ENCODE data around the gene PAPPA2. TPM values are rescaled to one million over a fixed set of nuclear protein-coding genes. Genes with fewer than 3 reads are reported as not detected.

Gene PAPPA2
- total and polyA plus RNA-seq, 2 of the 8 experiments (the other 6 are each of a cell fraction or from before 2014, with no cell fraction given) = 0.08 to 0.88 TPM

DNA sequence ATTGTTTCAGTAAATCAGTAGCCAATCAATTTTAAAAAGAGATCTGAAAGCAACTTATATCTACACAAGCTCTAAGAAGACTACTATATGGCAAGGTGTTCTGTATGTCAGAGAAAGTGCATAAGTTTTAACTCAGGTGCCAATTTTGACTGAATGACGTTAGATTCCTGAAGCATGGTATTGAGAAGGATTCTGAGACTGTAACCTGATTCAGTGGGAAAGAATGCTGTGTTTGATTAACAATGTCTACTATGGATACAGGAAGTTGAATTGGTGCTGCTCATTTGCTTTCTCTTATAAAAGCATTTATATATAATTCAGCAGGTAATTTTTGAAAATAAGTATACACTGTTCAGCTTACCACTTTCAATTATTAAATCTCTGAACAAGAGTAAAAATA, 156.3 kb downstream of the PAPPA2 start:
- Histone ChIP-seq H2BK120ac (replicated peaks; ENCODE audit: low read depth, low read length) (no peak overlapping the region), H3K27me3 (replicated peaks in 1 of 4; ENCODE audit: control insufficient read depth in 3 of 4, extremely low read depth in 1 of 4, insufficient read depth in 3 of 4, low read length in 3 of 4) (no peaks in the 10 kb centered on the region), H3K14ac (ENCODE audit: insufficient read length) (no peak overlapping the region), H3K4me3 (ENCODE audit: extremely low read depth in 1 of 4, insufficient read depth in 2 of 4, low read depth in 3 of 4, low read length in 4 of 4) (no peak overlapping the region), H3K4me2 (ENCODE audit: insufficient read depth in 1 of 2, low read depth in 2 of 2, low read length in 2 of 2) (no peak overlapping the region), H3K4me1 (replicated peaks in 1 of 4; ENCODE audit: control insufficient read depth in 3 of 4, insufficient read depth in 4 of 4, low read length in 3 of 4) (no peaks in the 10 kb centered on the region), H3K23me2 (ENCODE audit: low read depth, low read length) (no peaks in the 10 kb centered on the region), H2AK5ac (ENCODE audit: low read depth, low read length) (no peak overlapping the region), H4K8ac (ENCODE audit: extremely low read depth, insufficient read depth, low read length) (no peak overlapping the region), H4K91ac (replicated peaks; ENCODE audit: insufficient read length, low read length) (no peak overlapping the region), H3K23ac (ENCODE audit: insufficient read length) (no peak overlapping the region), H3K9me3 (ENCODE audit: insufficient read depth in 2 of 2, low read depth in 1 of 2, low read length in 1 of 2) (no peaks in the 10 kb centered on the region), H3K79me1 (ENCODE audit: low read depth, low read length) (no peaks in the 10 kb centered on the region), H2BK5ac (ENCODE audit: low read depth, low read length) (no peak overlapping the region), H3K18ac (ENCODE audit: extremely low read depth, low read length) (no peak overlapping the region), H2AFZ (ENCODE audit: low read length) (no peak overlapping the region), H3K27ac (ENCODE audit: low read depth, low read length) (no peak overlapping the region), H3K9ac (replicated peaks in 1 of 4; ENCODE audit: extremely low read depth in 1 of 4, low read depth in 3 of 4, low read length in 3 of 4) (no peak overlapping the region), H4K5ac (ENCODE audit: insufficient read length, low read depth, low read length) (no peak overlapping the region), H3K56ac (replicated peaks; ENCODE audit: insufficient read length, low read depth, low read length) (no peak overlapping the region), H2BK15ac (ENCODE audit: low read length) (no peak overlapping the region), H2BK20ac (ENCODE audit: low read length) (no peak overlapping the region), H3K4ac (replicated peaks; ENCODE audit: insufficient read length, low read depth, low read length) (no peak overlapping the region), H3K79me2 (ENCODE audit: control insufficient read depth in 1 of 2, insufficient read depth in 2 of 2, low read length in 2 of 2) (no peaks in the 10 kb centered on the region), H4K20me1 (replicated peaks in 1 of 2; ENCODE audit: control insufficient read depth in 1 of 2, insufficient read depth in 2 of 2, low read length in 2 of 2) (no peaks in the 10 kb centered on the region), H3K36me3 (ENCODE audit: control insufficient read depth in 2 of 4, insufficient read depth in 4 of 4, low read length in 3 of 4) (no peaks in the 10 kb centered on the region), H2BK12ac (ENCODE audit: low read depth, low read length) (no peak overlapping the region)
- FAIRE-seq = no peak
- no peak for DNase-seq (ENCODE audit: low read depth in 1 of 2, low spot score in 2 of 2)
- ChIA-PET POLR2A (ENCODE audit: partially characterized antibody) (no interaction called here), CTCF (ENCODE audit: partially characterized antibody) (interaction anchor here (1.5 kb wide), 1 partner anchor 20 kb away, joined by 3 read pairs; no protein-coding TSS in a partner anchor)
- WGBS, 2 experiments (ENCODE audit: extremely low coverage in 1 of 2, insufficient coverage in 1 of 2, insufficient read length in 1 of 2, insufficient replicate concordance in 2 of 2, low coverage in 1 of 2, low lambda C conversion rate in 2 of 2, missing lambda C conversion rate in 1 of 2) = 77% methylated on average over 1 of the region's 1 CpG; no CpG with 5 or more reads in 1 of the 2 experiments
- TF ChIP-seq CBX8 (IDR thresholded peaks at IDR 0.05; ENCODE audit: borderline replicate concordance, low read depth, low read length) = no peak
- TF ChIP-seq SRF (IDR thresholded peaks at IDR 0.05; ENCODE audit: low read depth, low read length) = no peak
- TF ChIP-seq SP2 (IDR thresholded peaks at IDR 0.05; ENCODE audit: low read length) = no peak
- TF ChIP-seq POLR2A (IDR thresholded peaks at IDR 0.05; ENCODE audit: control extremely low read depth in 1 of 2, low read depth in 2 of 2, low read length in 2 of 2) = no peak
- TF ChIP-seq SIRT6 (IDR thresholded peaks at IDR 0.05; ENCODE audit: low read length) = no peak
- no peak for TF ChIP-seq JUND (IDR thresholded peaks at IDR 0.05; ENCODE audit: low read length)
- TF ChIP-seq TEAD4 (IDR thresholded peaks at IDR 0.05; ENCODE audit: low read depth, low read length) = no peak
- no peak for TF ChIP-seq RNF2 (IDR thresholded peaks at IDR 0.05; ENCODE audit: borderline replicate concordance, low read depth, low read length, missing control alignments, poor library complexity, severe bottlenecking)
- TF ChIP-seq, protein P1, sequence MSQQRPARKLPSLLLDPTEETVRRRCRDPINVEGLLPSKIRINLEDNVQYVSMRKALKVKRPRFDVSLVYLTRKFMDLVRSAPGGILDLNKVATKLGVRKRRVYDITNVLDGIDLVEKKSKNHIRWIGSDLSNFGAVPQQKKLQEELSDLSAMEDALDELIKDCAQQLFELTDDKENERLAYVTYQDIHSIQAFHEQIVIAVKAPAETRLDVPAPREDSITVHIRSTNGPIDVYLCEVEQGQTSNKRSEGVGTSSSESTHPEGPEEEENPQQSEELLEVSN (IDR thresholded peaks at IDR 0.05) = no peak
- TF ChIP-seq, protein P2, sequence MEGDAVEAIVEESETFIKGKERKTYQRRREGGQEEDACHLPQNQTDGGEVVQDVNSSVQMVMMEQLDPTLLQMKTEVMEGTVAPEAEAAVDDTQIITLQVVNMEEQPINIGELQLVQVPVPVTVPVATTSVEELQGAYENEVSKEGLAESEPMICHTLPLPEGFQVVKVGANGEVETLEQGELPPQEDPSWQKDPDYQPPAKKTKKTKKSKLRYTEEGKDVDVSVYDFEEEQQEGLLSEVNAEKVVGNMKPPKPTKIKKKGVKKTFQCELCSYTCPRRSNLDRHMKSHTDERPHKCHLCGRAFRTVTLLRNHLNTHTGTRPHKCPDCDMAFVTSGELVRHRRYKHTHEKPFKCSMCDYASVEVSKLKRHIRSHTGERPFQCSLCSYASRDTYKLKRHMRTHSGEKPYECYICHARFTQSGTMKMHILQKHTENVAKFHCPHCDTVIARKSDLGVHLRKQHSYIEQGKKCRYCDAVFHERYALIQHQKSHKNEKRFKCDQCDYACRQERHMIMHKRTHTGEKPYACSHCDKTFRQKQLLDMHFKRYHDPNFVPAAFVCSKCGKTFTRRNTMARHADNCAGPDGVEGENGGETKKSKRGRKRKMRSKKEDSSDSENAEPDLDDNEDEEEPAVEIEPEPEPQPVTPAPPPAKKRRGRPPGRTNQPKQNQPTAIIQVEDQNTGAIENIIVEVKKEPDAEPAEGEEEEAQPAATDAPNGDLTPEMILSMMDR (IDR thresholded peaks at IDR 0.05; ENCODE audit: control extremely low read depth in 1 of 3, insufficient read depth in 1 of 3, low read depth in 1 of 3, low read length in 3 of 3) = no peak
- TF ChIP-seq RBBP5 (IDR thresholded peaks at IDR 0.05; ENCODE audit: borderline replicate concordance, low read depth, low read length) = no peak
- no peak for TF ChIP-seq CREB1 (IDR thresholded peaks at IDR 0.05)
